Endothelial cell of umbilical vein (primary cell): ENCODE data around the gene GLUD2.

ENCODE experiments used
- CTCF ChIP-seq, 2 donors: IDR thresholded peaks; 1 replicate in 1 of 2; 2 replicates in 1 of 2; pipeline ENCODE4 v1.5.1; 2011; ENCODE audit warnings: low read length in 2 of 2, mild to moderate bottlenecking in 2 of 2, moderate library complexity in 2 of 2, control low read depth in 1 of 2, inconsistent platforms in 1 of 2, low read depth in 1 of 2; ENCODE audit not compliant: insufficient read depth in 1 of 2; ENCODE audit errors: extremely low read depth in 1 of 2
- EZH2 ChIP-seq: IDR thresholded peaks from 2 replicates; pipeline ENCODE4 v1.6.1; 2012; ENCODE audit warnings: borderline replicate concordance, low read depth, mild to moderate bottlenecking, moderate library complexity, low read length, inconsistent platforms; ENCODE audit not compliant: severe bottlenecking
- MAX ChIP-seq: IDR thresholded peaks from 2 replicates; pipeline ENCODE4 v1.6.1; 2011; ENCODE audit not compliant: insufficient read depth, insufficient read length
- MYC ChIP-seq: IDR thresholded peaks from one replicate; pipeline ENCODE4 v1.6.1; 2011; ENCODE audit warnings: mild to moderate bottlenecking, low read depth, low read length
- POLR2A ChIP-seq: IDR thresholded peaks from 2 replicates; pipeline ENCODE4 v1.6.1; 2012; ENCODE audit warnings: low read depth, mild to moderate bottlenecking, control low read depth, low read length
- POLR2AphosphoS5 ChIP-seq: IDR thresholded peaks from 2 replicates; pipeline ENCODE4 v1.6.1; 2012; ENCODE audit warnings: low read depth, mild to moderate bottlenecking, control low read depth, low read length, moderate library complexity; ENCODE audit not compliant: insufficient read depth

- no peak for TF ChIP-seq EZH2
- no peak for TF ChIP-seq POLR2A
- TF ChIP-seq POLR2AphosphoS5 = no peak
- no peak for TF ChIP-seq CTCF (IDR thresholded peaks at IDR 0.05; ENCODE audit: extremely low read depth in 1 of 2, insufficient read depth in 1 of 2, low read depth in 1 of 2, low read length in 2 of 2)
- TF ChIP-seq MYC = no peak
- TF ChIP-seq MAX = no peak
Measured at GRCh38 chrX:121013897-121014455, 33.4 kb upstream of the GLUD2 start.
